ENCODE measurements around the gene C6orf163. TPM values are rescaled to one million over a fixed set of nuclear protein-coding genes. Genes with fewer than 3 reads are reported as not detected.
"Not testable (repeated sequence)": the region's sequence is repeated elsewhere in the genome, so short reads cannot be mapped to it uniquely, and the experiment has no call there.

Gene C6orf163
- total and polyA plus RNA-seq, 5 donors from 2014 or later: 0.53 to 2.1 (median 1.3) TPM; not detected in 1

DNA sequence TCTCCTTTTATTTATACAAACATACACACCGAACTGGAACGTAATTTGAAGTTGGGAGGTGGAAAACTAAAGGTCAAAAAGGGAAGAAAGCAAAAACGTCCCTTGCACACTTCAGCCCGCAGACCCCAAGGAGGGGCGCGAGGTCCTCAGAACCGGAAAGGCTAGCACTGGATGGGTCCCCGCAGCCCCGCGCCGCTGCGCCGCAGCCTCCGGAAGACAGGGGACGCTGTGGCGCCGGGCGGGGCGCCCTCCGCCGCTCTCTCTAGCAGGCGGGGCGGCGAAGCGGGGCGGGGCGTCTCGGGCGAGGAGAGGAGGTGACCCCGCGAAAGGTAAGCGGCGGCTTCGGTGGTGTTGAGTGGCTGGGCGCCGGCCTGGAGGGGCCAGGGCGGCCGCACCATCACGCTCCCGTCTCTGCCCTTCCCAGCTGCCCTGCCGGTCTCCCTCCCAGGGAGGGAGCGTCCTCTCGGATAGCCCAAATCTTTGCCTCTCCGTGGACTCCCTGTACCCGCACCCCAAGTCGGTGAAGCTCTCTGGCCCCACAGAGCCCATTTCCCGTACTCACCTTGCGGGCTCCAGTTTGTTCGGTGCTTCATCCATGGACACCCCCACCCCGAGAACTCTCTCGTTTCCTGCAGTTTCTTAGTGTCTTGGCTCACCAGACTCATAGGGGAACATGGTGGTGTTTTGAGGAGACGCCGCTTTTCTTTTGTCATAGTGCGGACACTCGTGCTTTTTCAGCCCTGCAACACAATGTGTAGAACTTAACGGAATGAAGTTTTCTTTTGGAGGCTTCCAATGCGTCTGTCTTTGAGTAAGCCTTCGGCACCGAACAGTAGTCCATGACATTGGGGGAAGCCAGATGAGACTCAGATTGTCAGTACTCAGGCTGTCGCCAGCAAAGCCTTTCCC lies 22.1 kb upstream of the C6orf163 start, which contains the start of gene SMIM8:
TSS of gene SMIM8 (plus strand) at position 285 of the 909 bp plus-strand sequence. CDS start 14,444 bp downstream, outside the sequence.
- no peaks in the 10 kb centered on the region for H3K36me3 ChIP-seq (ENCODE audit: control insufficient read depth, insufficient read depth, low read length)
- H3K27ac ChIP-seq (ENCODE audit: insufficient read depth, low read length, poor library complexity, severe bottlenecking): peak within 1 kb of the TSS; percentile 57
- H3K4me3 ChIP-seq (ENCODE audit: low read depth, low read length): peak within 1 kb of the TSS; percentile 89
- Mint-ChIP-seq H3K27me3 (peaks cover 9% of the 10 kb centered on the region), H3K9me3 (peaks cover 0 to 5% (median 0%) of the 10 kb centered on the region in 7 donors), H3K36me3 (peaks cover 6% of the 10 kb centered on the region), H3K27ac (peak within 1 kb of the TSS; percentile 73 to 96 (median 94)), H3K4me3 (peak within 1 kb of the TSS; percentile 91 to 99 (median 98)), H3K4me1 (peaks cover 5 to 31% (median 16%) of the 10 kb centered on the region in 4 donors)
- DNase-seq (peak; percentile 77 to 89 (median 81)), ATAC-seq (ENCODE audit: low read depth in 2 of 2) (peak; percentile 99 to 100)
- H3K27me3 ChIP-seq (ENCODE audit: control insufficient read depth, insufficient read depth, low read length): peaks cover 5% of the 10 kb centered on the region
- no peaks in the 10 kb centered on the region for H3K9me3 ChIP-seq (ENCODE audit: control insufficient read depth in 2 of 2, low read length in 2 of 2)
- H3K4me1 ChIP-seq (ENCODE audit: control insufficient read depth, insufficient read depth, low read length, poor library complexity, severe bottlenecking): peaks cover 12% of the 10 kb centered on the region

DNA sequence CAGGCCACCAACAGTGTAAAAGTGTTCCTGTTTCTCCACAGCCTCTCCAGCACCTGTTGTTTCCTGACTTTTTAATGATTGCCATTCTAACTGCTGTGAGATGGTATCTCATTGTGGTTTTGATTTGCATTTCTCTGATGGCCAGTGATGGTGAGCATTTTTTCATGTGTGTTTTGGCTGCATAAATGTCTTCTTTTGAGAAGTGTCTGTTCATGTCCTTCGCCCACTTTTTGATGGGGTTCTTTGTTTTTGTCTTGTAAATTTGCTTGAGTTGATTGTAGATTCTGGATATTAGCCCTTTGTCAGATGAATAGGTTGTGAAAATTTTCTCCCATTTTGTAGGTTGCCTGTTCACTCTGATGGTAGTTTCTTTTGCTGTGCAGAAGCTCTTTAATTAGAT lies 20.7 kb upstream of the C6orf163 start:
- not testable (repeated sequence) for H3K36me3 Mint-ChIP-seq; H3K27ac Mint-ChIP-seq; H3K36me3 ChIP-seq (ENCODE audit: control insufficient read depth, insufficient read depth, low read length); H3K9me3 Mint-ChIP-seq; H3K4me3 ChIP-seq (ENCODE audit: low read depth, low read length); DNase-seq; H3K9me3 ChIP-seq (ENCODE audit: control insufficient read depth in 2 of 2, low read length in 2 of 2); H3K27me3 Mint-ChIP-seq; H3K27me3 ChIP-seq (ENCODE audit: control insufficient read depth, insufficient read depth, low read length); ATAC-seq (ENCODE audit: low read depth in 2 of 2); H3K27ac ChIP-seq (ENCODE audit: insufficient read depth, low read length, poor library complexity, severe bottlenecking)
- peak overlapping the region; percentile 53 to 75 (median 67) for H3K4me3 Mint-ChIP-seq
- peaks cover 12% of the 10 kb centered on the region for H3K4me1 ChIP-seq (ENCODE audit: control insufficient read depth, insufficient read depth, low read length, poor library complexity, severe bottlenecking)
- H3K4me1 Mint-ChIP-seq: peaks cover 5 to 31% (median 17%) of the 10 kb centered on the region in 4 donors

DNA sequence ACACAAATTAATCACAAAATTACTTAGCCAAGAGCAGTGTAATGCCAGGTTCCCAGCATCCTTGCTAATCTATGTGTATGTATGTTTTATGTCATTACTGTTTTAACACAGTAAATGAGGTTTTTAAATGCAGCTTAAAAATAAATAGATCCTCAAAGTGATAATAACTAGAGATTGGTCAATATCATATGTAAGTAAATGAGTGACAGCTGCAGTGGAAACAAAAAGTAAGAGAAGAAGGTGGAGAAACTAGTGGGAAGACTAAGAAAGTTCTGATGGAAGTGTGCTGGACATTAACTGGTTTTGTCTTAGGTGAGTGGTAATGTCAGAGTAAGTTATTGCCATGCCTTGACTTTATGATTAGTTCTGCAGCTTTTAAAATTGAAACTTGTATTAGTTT lies 13.7 kb upstream of the C6orf163 start:
- Mint-ChIP-seq H3K4me3 (no peak overlapping the region), H3K27ac (no peak overlapping the region), H3K9me3 (peaks cover 0 to 3% (median 2%) of the 10 kb centered on the region in 7 donors), H3K36me3 (peaks cover 18% of the 10 kb centered on the region), H3K27me3 (no peaks in the 10 kb centered on the region), H3K4me1 (peaks cover 10 to 28% (median 21%) of the 10 kb centered on the region in 4 donors)
- no peak for DNase-seq
- H3K4me1 ChIP-seq (ENCODE audit: control insufficient read depth, insufficient read depth, low read length, poor library complexity, severe bottlenecking): no peaks in the 10 kb centered on the region
- no peak overlapping the region for H3K27ac ChIP-seq (ENCODE audit: insufficient read depth, low read length, poor library complexity, severe bottlenecking)
- H3K4me3 ChIP-seq (ENCODE audit: low read depth, low read length): no peak overlapping the region
- peaks cover 2% of the 10 kb centered on the region for H3K36me3 ChIP-seq (ENCODE audit: control insufficient read depth, insufficient read depth, low read length)
- H3K9me3 ChIP-seq (ENCODE audit: control insufficient read depth in 2 of 2, low read length in 2 of 2): no peaks in the 10 kb centered on the region
- no peak for ATAC-seq (ENCODE audit: low read depth in 2 of 2)
- H3K27me3 ChIP-seq (ENCODE audit: control insufficient read depth, insufficient read depth, low read length): no peaks in the 10 kb centered on the region

DNA sequence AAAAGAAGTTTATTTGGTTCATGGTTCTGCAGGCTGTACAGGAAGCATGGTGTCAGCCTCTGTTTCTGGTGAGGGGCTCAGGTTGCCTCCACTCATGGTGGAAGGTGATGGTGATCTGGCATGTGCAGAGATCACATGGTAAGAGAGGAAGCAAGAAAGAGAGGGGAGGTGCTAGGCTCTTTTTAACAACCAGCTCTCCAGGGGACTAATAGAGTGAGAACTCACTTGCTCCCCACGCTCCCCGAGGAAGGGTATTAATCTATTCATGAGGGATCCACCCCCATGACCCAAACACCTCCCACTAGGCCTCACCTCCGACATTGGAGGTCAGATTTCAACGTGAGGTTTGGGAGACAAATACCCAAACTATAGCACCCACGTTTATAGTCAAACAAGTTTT lies 11.6 kb upstream of the C6orf163 start:
- DNase-seq (no peak), ATAC-seq (ENCODE audit: low read depth in 2 of 2) (no peak)
- Mint-ChIP-seq H3K4me1 (peaks cover 10 to 29% (median 23%) of the 10 kb centered on the region in 4 donors), H3K36me3 (peaks cover 20% of the 10 kb centered on the region), H3K9me3 (peaks cover 0 to 3% (median 0%) of the 10 kb centered on the region in 7 donors), H3K27ac (peak overlapping the region in 2 of 3 donors; percentile 14 to 61), H3K4me3 (peak overlapping the region in 2 of 4 donors; percentile 24 to 25), H3K27me3 (no peaks in the 10 kb centered on the region)
- Histone ChIP-seq H3K27ac (ENCODE audit: insufficient read depth, low read length, poor library complexity, severe bottlenecking) (no peak overlapping the region), H3K4me1 (ENCODE audit: control insufficient read depth, insufficient read depth, low read length, poor library complexity, severe bottlenecking) (no peaks in the 10 kb centered on the region), H3K9me3 (ENCODE audit: control insufficient read depth in 2 of 2, low read length in 2 of 2) (no peaks in the 10 kb centered on the region), H3K36me3 (ENCODE audit: control insufficient read depth, insufficient read depth, low read length) (peaks cover 2% of the 10 kb centered on the region), H3K4me3 (ENCODE audit: low read depth, low read length) (no peak overlapping the region), H3K27me3 (ENCODE audit: control insufficient read depth, insufficient read depth, low read length) (no peaks in the 10 kb centered on the region)

DNA sequence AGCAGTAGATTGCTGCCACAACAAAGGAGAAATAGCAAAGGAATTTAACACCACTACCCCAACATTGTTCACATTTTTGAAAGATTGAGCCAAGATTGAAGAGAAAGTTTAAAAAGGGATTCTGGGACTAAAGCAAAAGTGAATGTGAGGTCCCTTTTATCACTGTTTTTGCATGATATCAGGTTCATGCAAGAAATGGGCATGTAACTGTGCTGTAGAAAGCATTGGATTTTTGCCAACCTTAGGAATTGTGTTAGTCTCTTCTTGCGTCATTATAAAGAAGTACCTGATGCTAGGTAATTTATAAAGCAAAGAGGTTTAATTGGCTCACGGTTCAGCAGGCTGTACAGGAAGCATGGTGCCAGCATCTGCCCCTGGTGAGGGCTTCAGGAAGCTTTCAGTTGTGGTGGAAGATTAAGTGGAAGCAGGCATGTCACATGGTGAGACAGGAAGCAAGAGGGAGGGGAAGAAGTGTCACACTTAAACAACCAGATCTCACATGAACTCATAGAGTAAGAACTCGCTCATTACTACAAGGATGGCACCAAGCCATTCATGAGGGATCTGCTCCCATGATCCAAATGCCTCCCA lies 10.9 kb upstream of the C6orf163 start:
- H3K27me3 ChIP-seq (ENCODE audit: control insufficient read depth, insufficient read depth, low read length): no peaks in the 10 kb centered on the region
- Mint-ChIP-seq H3K27me3 (no peaks in the 10 kb centered on the region), H3K9me3 (peaks cover 0 to 3% (median 0%) of the 10 kb centered on the region in 7 donors), H3K4me3 (peak overlapping the region in 2 of 4 donors; percentile 42 to 45), H3K36me3 (peaks cover 23% of the 10 kb centered on the region), H3K27ac (peak overlapping the region in 1 of 3 donors; percentile 61), H3K4me1 (peaks cover 10 to 31% (median 25%) of the 10 kb centered on the region in 4 donors)
- no peaks in the 10 kb centered on the region for H3K4me1 ChIP-seq (ENCODE audit: control insufficient read depth, insufficient read depth, low read length, poor library complexity, severe bottlenecking)
- ATAC-seq (ENCODE audit: low read depth in 2 of 2): peak in 1 of 2 donors; percentile 65
- peaks cover 2% of the 10 kb centered on the region for H3K36me3 ChIP-seq (ENCODE audit: control insufficient read depth, insufficient read depth, low read length)
- no peak overlapping the region for H3K4me3 ChIP-seq (ENCODE audit: low read depth, low read length)
- no peaks in the 10 kb centered on the region for H3K9me3 ChIP-seq (ENCODE audit: control insufficient read depth in 2 of 2, low read length in 2 of 2)
- no peak overlapping the region for H3K27ac ChIP-seq (ENCODE audit: insufficient read depth, low read length, poor library complexity, severe bottlenecking)
- DNase-seq: peak in 1 of 3 donors; percentile 68

DNA sequence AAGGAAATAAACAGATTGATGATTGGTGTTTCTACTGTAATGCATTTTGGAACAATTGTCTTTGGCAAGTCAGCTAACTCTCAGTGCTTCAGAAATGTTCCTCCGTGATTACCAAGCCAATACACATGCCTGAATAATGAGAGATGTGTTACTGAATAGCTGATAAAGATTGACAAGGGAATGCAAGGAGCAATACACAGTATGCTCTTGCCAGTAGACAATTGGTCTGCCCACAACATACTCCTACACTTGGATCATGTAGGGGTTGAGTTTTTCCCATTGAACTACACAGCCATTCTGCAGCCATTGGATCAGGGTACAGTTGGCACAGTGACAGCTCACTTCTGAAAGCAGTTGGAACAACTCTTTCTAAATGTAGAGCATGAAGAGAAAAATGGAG lies 9.9 kb upstream of the C6orf163 start:
- Histone ChIP-seq H3K4me1 (ENCODE audit: control insufficient read depth, insufficient read depth, low read length, poor library complexity, severe bottlenecking) (no peaks in the 10 kb centered on the region), H3K4me3 (ENCODE audit: low read depth, low read length) (no peak overlapping the region), H3K27me3 (ENCODE audit: control insufficient read depth, insufficient read depth, low read length) (no peaks in the 10 kb centered on the region), H3K36me3 (ENCODE audit: control insufficient read depth, insufficient read depth, low read length) (peaks cover 2% of the 10 kb centered on the region), H3K9me3 (ENCODE audit: control insufficient read depth in 2 of 2, low read length in 2 of 2) (no peaks in the 10 kb centered on the region), H3K27ac (ENCODE audit: insufficient read depth, low read length, poor library complexity, severe bottlenecking) (no peak overlapping the region)
- Mint-ChIP-seq H3K4me1 (peaks cover 10 to 29% (median 26%) of the 10 kb centered on the region in 4 donors), H3K4me3 (no peak overlapping the region), H3K9me3 (peaks cover 0 to 3% (median 0%) of the 10 kb centered on the region in 7 donors), H3K36me3 (peaks cover 27% of the 10 kb centered on the region), H3K27ac (no peak overlapping the region), H3K27me3 (no peaks in the 10 kb centered on the region)
- ATAC-seq (ENCODE audit: low read depth in 2 of 2) (no peak), DNase-seq (no peak)

DNA sequence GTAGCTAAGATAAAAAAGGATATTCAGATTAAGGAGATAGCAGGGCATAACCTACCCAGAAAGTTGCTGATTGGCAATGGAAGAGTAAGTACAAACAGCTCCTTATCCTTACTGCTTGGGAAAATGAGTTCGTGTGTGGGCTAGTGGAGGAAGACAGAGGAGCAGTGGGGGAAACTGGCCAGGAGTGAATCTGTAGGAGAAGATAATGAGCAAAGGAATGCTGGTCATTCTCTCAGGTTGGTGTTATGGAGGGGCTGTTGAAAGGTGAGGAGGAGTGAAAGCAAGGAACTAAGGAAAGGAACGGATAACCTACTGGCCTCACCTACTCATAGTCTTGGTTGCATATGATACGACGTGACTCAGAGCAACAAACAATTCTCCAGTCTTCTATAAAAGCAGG lies 8.2 kb upstream of the C6orf163 start:
- H3K9me3 ChIP-seq (ENCODE audit: control insufficient read depth in 2 of 2, low read length in 2 of 2): no peaks in the 10 kb centered on the region
- no peak overlapping the region for H3K4me3 ChIP-seq (ENCODE audit: low read depth, low read length)
- H3K36me3 ChIP-seq (ENCODE audit: control insufficient read depth, insufficient read depth, low read length): peaks cover 2% of the 10 kb centered on the region
- Mint-ChIP-seq H3K27ac (no peak overlapping the region), H3K9me3 (peaks cover 0 to 3% (median 0%) of the 10 kb centered on the region in 7 donors), H3K27me3 (no peaks in the 10 kb centered on the region), H3K4me3 (no peak overlapping the region), H3K36me3 (peaks cover 32% of the 10 kb centered on the region), H3K4me1 (peaks cover 6 to 35% (median 21%) of the 10 kb centered on the region in 4 donors)
- no peak overlapping the region for H3K27ac ChIP-seq (ENCODE audit: insufficient read depth, low read length, poor library complexity, severe bottlenecking)
- ATAC-seq (ENCODE audit: low read depth in 2 of 2) (no peak), DNase-seq (no peak)
- no peaks in the 10 kb centered on the region for H3K27me3 ChIP-seq (ENCODE audit: control insufficient read depth, insufficient read depth, low read length)
- H3K4me1 ChIP-seq (ENCODE audit: control insufficient read depth, insufficient read depth, low read length, poor library complexity, severe bottlenecking): no peaks in the 10 kb centered on the region

All from CD4-positive, CD25-positive, alpha-beta regulatory T cell (primary cell).